Measurements from ENCODE around the gene CADPS. TPM values are rescaled to one million over a fixed set of nuclear protein-coding genes. Genes with fewer than 3 reads are reported as not detected.

Gene CADPS
- total RNA-seq, 1 donor from 2014 or later, result not detected

DNA sequence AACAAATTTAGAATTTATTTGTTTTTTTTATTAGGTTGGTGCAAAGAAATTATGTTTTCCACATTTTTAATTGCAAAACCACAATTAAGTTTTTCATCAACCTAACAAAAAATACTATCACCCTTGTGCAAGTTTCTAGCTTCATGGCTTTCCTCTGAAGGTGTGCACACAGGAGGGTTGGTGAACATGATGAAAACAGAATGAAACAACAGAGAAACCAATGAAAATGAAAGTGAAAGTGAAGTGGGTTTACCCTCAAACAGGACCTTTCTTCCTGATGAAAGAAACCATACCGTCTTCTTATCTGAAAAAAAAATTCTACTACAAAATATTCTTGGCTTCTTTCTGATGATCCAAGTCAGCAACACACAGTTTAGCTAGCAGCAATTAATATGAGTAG, 429.9 kb downstream of the CADPS start:
- peak; percentile 50 for DNase-seq (ENCODE audit: low read depth)

DNA sequence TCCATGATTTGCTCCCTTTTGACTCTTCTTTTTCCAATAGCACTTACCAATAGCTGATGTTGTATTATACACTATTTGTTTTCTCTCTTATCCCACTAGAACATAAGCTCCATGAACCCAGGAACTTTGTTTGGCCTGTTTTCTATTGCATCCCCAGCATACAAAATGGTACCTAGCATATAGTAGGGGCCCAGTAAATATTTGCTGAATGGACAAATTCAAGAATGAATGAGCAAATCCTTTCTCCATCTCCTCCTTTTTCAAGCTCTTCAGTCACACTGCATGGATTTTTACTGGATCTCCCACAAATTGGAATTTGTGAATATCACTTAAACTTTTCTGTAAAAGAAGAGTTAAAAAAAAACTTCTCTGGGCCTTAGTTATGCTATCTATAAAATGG, 435.2 kb downstream of the CADPS start:
- DNase-seq (ENCODE audit: low read depth), result no peak

DNA sequence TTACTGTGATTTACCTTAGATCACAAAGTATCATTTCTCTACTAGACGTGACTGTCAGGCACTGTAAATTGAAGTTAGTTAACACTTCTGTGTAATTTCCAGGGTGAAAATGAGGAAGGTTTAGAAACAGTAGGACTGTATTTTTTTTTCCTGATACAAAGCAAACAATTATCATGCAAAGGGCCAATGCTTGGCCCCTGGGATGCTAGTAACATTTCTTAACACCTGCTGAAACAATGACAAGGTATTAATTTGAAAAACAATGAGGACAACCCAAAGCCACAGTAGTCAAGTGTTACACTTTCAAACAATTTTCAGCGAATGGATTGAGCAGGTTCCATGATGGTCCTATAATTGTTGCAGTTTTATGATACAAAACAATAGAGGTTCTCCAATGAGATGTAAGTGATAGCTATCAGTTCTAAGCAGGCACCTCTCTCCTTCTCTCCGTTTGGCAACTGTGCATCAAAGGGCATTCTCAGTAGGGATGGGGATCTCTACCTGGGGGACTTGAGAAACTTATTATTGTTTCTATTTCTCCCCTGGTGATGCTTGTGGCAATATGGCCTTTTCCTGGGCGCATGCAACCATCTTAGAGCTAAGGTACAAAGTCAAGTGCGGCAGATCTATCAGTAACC, 435.9 kb downstream of the CADPS start:
- no peak for DNase-seq (ENCODE audit: low read depth)

DNA sequence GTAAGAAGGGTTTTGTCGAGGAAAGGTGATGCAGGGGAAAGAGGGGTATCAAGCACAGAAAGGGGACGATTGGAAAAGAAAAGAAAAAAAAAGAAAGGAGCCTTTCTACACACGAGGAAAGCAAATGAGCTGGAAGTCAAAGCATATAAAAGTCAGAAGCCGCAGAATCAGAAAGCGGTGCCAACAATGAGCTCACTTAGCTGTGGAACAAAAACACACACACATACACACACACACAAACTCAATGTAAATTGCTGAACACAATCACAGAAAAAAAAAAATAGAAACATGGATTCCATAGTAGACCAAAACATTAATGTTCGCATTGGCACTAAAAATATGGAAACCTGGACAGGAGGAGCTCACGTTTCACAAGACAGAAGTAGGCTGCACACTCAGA, 438.4 kb downstream of the CADPS start:
- no peak for DNase-seq (ENCODE audit: low read depth)

DNA sequence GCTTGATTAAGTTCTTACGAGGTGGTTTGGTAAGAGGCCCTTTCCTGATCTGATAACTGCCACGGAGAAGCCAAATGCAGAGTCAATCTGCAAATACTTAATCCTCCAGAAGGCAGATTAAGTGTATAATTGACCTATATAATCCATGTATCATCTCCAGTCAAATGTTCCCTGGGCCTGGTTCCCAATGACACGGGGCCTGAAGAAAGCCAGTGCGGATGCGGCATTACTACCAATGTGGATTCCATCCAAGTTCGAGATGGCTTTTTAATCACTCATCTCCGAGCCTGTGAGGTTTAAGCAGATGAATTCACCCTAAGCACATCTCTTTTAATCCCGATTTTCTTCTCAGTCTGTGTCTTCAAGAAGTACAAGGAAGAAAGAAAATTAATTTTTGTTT, 441.8 kb downstream of the CADPS start:
- DNase-seq (ENCODE audit: low read depth), result no peak

DNA sequence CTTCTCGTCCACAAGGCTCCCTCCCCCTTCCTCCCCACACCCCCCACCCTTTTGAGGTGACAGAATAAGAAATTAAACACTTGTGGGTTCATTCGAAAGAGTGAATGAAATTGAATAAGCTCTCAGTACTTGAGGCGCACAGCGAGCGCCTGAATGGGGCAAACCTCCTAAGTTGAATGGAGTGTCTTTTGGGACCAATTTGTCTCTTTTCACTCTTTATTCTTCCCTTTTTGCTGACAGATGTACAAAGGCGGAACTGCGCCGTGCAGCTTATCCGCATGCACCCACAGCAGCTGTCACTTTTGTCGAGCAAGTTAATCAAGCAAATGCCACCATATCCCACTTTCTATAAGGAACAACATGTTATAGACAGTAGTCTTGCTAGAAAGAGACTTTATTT, 454.0 kb downstream of the CADPS start:
- no peak for DNase-seq (ENCODE audit: low read depth)

DNA sequence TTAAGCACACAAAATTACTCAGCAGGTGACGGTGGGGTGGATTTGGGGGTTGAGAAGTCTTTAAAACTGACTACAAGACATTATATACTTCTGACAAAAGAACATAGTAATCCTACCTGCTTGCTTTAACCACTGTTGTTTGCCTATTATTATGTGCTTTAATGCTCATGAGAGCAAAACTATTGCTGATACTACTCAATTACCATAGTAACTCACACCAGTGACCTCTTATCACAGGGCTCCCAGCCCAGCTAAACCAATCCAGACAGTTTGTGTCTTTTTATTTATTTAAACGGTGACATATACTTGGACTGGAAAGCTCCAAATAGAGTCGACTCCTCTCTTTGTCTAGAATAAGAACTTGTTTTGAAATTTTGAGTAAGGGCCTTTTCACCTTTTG, 459.1 kb downstream of the CADPS start:
- no peak for DNase-seq (ENCODE audit: low read depth)

DNA sequence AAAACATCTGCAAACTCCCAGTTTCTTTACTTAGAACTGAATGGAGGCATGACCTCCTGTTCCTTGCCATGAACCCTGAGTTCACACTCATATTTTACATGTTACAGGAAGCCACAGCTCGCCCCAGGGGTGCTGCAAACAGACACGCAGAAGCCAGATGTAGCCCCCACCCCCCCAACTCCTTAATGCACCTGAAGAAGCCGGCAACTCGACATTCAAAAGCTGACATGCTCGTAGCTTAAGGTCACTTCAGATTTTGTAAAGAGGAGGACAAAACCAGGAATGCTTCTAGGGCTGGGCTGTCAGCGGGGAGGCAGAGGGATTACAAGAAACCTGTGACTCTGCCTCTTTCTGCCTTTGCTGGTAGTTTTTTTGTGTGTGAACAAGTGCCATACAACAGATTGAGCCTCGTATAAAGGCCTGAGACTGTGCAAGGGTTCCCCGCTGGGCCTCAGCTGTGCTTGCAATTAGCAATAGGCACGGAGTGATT, 459.9 kb downstream of the CADPS start:
- no peak for DNase-seq (ENCODE audit: low read depth)

DNA sequence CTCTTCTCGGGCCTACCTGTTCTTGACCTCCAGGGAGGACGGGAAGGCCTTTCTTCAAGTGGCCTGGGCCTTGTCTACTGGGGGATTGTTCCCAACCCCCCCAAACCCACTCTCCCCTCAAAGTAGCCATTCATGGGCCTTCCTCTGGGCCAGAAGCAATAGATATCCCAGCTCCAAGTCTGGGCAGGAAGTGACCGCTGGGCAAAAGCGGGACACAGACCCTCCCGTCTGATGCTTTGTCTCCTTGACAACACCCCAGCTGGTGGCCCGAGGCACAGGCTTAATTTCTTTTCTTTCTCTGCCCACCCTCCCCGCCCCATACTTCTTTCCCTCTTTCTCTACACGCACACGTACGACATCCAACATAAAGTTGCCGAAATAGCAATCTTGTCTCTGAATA, 460.4 kb downstream of the CADPS start:
- no peak for DNase-seq (ENCODE audit: low read depth)

DNA sequence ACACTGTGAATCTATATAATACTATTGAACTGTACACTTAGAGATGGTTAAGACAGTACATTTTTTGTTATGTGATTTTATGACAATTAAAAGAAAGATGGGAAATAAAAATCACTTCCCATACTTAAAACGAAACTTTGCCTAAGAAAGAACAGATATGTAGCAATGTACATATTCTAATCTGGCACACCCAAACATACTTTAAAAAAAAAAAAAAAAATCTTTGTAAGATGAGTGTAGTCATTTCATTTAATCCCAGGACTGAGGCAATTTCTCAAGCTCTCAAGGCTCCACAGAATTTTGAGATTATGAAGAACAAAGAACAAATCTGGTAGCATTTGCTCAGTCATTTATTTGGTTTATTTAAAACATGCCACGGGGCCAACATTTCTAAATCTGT, 461.5 kb downstream of the CADPS start:
- DNase-seq (ENCODE audit: low read depth), result no peak

DNA sequence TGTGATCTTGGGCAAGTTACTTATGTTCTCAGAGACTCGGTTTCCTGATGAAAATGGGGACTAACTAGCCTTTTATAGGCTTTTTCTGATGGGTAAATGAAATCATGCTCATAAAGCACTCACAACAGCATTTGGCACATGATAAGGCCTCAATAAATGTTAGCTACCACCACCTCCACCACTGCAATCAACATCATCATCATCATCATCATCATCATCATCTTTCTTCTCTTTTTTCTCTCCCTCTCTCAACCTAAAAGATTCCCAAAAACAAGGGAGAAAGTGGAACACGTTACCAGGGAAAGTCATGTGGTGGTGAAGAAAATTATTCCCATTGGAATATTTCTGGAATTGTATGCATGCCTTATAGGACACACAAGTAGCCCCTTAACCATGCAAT, 468.3 kb downstream of the CADPS start:
- DNase-seq (ENCODE audit: low read depth), result no peak

DNA sequence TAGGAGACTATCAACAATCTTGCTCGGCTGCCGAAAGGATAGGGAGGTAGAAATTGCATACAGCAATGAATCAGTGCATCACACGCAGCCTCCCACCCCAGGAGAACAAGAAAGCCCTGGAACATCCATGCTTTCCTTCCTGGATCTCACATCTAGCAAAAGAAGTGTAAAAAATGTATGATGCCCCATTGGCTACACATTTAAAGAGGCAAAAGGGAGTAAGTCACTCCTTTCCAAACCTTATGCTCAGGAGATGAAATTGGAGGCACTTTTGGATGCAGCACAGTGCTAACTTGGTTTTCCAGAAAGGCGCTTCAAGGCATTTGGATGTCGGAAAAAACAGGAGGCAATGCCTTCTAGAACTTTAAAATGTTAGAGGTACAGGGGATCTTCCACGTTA, 469.6 kb downstream of the CADPS start:
- no peak for DNase-seq (ENCODE audit: low read depth)

DNA sequence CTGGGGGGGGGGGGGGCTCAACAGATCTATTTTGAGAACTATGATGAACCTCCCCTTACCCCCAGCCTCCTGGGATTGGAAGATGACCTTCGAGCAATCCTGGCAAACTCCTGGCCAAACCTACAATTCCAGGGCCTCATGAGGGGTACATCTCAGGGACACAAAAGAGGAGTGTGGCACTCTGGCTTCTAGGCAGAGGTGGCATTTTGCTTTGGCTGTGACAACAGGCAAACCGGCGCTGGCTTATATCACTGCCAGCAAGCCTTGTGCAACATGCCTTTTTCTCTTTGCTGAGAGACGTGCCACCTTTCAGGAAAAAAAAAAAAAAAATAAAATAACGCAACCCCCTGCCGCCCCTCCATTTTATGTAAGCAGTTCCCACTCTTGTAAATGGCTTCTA, 470.1 kb downstream of the CADPS start:
- DNase-seq (ENCODE audit: low read depth), result no peak

DNA sequence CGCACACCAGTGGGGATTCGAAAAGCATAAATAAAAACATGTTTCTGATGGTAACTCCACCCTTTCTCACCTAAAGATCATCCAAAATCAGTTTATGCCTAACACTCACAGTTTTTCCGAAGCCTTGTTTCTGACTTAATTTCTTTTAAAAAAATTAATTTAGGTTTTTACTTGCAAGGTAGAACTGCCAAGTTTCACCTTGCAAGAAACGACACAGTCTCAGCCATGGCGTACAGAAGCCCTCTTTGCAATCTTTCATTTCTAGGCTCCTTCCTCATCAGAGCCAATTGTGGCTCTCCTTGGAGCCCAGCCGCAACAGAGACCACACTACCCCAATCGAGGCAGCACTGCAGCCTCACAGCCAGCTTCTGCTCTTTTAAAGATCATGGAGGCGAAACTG, 470.9 kb downstream of the CADPS start:
- no peak for DNase-seq (ENCODE audit: low read depth)

DNA sequence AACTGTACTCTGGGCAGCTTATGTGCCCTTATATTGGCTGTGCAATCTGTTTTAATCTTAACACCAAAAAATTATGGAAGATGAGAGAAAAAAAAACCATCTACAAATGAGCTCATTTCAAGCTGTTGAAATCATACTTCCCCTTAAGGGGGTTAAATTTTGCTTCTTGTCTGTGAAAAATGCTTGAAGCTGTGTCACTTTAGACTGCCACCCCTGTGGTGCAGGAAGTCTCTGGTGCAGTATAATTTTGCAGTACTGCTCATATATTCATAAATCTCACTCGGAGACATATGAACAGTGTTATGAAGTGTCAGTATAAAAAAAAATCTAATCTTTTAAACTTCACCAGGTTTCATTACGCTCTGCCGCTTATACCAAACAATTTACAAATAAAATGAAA, 471.5 kb downstream of the CADPS start:
- no peak for DNase-seq (ENCODE audit: low read depth)

DNA sequence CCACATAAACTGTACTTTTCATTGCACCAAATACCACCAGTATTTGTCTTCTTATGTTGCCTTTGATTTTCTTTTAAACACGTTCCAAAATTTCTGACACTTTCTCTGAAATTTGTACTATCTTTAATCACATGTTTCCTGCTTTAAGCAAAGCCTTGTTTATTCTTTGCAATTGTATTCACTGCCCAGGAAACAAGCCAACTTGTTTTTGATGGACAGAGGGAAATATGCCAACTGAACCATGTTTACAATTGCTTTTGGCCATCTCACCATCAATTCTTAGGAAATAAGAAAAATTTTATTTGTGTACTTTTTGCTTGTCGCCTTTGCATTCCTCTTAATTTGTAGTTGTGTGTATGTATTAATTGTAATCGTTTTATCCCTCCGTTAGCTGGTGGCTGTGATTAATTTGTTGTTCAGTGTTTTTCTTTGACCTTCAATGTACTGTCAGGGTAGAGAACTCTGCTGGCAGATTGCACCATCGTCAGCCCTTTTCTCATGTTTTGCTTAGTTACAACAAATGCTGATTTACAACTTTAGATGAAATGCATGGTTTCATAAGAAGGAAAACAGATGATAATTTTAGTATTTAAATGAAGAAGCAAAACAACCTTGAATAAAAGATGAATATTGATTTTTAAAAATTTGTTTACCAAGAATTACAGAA, 482.5 kb downstream of the CADPS start:
- no peak for DNase-seq (ENCODE audit: low read depth)

DNA sequence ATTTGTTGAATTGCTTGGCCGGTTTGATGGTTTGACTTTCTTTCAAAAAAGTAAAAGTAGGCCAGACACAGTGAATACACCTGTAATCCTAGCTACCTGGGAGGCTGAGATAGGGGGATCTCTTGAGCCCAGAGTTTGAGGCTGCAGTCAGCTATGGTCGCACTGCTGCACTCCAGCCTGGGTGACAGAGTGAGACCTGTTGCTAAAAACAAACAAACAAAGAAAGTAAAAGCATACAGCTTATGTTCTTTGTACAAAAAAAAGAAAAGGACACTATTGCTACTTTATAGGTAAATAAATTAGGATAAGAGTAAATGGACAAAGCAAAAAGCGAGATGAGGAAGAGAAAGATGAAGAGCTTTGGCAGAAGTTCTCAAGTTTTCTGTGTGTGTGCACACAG, 488.0 kb downstream of the CADPS start:
- DNase-seq (ENCODE audit: low read depth), result no peak

DNA sequence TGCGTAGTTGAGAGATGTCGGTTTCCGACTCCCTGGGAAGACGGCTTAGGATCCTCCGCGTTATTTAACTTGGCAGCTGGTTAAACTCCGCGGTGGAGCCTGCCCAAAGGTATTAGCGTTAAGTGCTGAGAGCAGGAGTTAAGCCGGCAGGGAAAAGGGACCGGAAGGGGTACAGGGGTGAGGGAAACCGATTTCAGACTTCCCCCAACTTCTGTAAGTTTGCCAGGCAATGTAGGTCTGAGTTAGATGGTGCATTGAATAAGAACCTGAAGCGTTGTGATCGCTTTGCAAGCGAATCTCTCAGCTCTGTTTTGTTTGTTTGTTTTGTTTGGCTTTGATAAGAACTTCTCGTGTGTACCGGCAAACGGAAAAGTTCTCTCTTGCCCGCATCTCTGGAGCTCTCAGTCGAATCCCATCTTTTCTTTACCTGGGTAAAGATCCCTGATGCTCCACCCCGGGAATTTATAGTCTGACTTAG, 495.9 kb downstream of the CADPS start:
- no peak for DNase-seq (ENCODE audit: low read depth)

DNA sequence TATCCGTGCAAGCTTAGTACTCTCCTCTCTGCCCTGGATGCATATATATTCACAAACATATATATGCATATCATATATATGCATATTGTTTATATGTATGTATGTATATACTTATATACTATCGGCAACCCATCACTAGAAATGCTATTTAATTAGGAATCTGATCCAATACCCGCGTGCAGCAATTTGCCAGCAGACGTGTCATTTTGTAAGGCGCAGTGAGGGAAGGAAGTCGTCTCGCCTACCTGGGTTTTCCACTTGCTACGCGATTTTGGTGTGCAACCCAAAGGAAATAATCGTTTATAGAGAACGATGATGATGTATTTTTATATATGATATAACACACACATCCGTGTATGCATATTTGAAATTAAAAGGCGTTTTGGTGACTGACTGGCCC, 496.3 kb downstream of the CADPS start:
- no peak for DNase-seq (ENCODE audit: low read depth)

DNA sequence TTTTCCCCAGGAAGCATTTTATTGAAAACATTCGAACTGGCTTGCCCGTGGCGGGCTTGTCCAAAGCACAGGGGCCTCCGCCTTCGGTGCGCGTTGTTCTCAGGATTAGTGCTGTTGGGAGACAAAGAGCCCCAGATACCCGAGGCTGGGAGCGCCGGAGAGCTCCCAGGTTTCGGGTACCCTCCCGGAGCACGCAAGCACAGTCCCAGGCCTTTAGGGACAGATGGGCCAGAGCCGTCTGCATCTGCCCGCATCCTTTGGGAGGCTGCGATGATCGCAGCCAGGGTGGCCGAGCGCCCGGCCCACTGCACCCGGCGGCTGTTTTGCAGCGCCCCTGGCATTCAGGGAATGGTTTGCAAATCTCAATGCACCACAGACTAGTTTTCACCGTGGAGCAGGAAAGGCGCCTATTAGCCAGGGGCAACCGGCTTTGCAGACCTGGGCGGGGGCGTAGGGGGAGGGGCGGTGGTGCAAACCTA, 496.9 kb downstream of the CADPS start:
- no peak for DNase-seq (ENCODE audit: low read depth)

DNA sequence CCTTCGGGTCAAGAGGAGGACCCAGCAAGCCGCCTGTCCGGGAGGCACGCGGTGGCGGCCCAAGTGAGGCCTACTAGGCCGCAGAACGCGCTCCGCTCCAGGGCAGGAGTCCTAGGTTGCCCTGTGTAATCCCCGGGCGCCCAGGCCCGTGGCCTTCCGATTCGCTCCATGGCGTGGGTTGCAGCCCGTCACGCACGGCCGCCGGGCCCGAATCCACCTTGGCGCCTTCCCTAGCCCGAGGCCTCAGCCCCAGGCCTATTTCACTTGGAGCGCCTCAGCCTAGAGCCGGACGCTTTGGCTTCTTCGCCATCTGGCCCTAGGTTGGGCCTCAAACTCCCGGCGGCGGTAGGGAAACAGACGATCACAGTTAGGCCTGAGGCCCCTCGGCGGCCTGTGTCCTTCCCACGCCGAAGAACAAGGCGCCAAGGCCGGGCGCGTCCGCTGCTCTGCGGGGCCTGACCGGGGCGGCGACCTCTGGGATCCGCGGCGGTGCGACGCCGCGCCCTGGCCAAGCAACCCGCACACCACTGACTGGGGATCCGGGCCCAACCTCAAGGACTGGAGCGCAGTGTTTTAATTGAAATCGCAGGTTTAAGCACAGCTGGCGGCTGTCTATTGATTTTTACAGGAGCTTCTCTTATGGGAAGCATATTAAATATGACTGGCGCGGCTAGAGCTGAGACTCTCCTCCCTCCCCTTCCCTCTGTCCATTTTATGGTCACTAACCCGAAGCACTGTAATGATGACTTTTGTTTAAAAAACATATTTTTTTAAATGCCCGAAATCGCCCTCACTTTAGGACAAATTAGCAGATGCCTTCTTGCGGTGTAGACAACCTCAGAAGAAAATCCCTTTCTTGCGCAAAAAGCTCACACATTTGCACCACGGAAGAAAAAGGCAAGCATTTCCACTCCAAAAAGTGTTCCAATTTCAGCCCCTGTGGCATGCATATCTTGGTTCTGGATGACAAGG, 498.0 kb downstream of the CADPS start:
- DNase-seq (ENCODE audit: low read depth), result no peak

DNA sequence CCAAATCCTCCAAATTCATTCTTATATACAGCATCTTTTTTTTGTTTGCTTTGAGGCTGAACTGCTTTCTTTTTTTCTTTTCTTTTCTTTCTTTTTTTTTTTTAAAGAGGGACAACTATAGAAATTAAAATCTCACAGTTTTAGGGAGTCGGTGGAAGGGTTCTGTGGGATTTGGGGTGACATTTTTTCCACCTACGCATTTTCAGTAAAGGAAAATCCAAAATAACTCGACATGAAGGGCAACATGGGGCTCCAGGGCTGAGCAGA, 498.8 kb downstream of the CADPS start:
- no peak for DNase-seq (ENCODE audit: low read depth)

Data from renal cortical epithelial cell (primary cell).